GM19351 (cell line): Measurements from ENCODE around the gene SUSD4.

Source experiments
- ATAC-seq: cut with Tn5 transposase; IDR thresholded peaks from one replicate; pipeline ENCODE4 v1.9.1; 2021; ENCODE audit warnings: mild to moderate bottlenecking, moderate library complexity; ENCODE audit not compliant: unreplicated experiment

Gene SUSD4

DNA sequence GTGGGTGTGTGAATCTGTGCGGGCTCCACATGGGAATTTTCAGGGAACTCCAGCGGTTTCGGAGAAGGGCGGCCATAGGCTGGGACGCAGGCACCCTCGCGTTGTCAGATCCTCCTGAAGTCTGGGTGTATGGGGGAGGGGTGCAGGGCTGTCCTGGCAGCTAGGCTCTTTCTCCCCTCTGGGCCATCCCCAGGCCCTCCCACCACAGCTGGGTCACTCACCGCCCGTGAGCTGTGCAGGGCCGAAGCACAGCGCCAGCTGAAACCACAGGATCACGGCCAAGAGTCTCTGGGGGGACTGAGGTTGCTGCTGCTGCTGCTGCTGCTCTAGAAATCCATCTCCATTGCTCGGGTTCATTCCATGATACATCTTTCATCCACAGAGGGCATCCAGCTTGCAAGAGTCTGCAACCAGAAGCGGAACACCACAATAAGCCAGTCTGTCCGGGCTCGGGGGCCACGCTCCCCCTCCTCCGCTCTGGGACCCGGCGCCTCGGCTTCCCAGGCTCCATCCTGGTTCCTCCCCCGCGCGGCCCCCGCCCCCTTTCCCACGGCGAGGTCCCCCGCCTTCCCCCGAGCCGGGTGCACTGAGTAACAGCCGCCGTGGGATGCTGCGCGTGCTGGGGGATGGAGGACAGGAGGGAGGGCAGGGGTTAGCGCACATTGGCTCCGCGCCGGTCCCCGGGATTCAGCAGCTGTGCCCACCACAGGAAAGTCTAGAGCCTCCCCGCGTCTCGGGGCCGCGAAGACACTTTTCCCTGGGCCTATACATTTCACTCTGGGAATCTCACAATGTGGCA lies 720 bp downstream of the SUSD4 start:
- ATAC-seq: no peak

DNA sequence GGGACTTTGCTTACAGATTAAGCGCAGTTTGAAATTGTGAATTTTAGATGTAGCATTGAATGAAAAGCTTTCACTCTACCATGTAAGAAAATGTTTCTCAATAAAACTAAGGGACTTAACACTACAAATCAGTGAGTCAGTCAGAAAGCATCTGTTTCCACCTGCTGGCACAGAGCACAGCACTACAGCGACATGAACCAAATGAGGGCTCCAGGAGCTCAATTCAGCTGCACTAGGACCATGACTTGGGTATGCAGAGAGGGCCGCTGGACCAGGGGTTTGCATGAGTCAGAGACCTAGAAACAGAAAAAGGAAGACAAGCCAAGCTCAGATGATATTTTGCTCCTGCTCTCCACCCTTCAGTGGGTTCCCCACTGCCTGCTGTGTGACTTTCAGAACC lies 5.2 kb downstream of the SUSD4 start:
- ATAC-seq: no peak

DNA sequence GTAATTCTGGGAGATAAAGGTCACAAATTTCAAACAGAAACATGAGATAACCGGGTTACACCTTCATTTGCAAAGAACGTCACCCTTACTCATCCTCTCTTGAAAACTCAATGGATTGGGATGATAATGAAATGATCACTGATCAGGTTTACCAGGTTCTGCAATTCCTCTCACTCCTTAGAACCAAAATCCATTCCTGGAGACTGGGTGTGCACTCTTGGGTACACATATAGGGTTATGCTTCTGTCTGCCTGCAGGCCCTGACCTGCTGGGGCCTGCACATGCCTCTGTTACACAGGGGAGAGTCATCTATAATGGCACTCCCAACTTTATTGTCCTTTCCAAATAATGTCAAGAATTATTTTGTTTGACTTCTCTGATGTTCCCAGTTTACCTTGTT lies 8.3 kb downstream of the SUSD4 start:
- no peak for ATAC-seq

DNA sequence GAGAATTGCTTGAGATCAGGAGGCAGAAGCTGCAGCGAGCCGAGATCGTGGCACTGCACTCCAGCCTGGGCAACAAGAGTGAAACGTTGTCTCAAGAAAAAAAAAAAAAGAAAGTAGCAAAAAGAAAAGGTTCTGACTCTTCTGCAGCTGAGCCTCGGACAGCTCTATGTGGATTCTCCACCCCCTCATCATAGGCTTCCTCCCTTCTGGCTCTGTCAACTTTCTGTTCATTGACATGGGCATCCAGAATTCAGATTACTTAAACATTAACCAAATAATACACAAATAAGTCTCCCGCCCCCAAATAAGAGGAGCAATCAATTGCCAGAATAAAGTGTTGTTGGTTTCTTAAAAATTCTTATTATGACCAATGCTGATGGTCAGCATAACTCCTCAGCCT lies 10.0 kb downstream of the SUSD4 start:
- ATAC-seq: no peak

DNA sequence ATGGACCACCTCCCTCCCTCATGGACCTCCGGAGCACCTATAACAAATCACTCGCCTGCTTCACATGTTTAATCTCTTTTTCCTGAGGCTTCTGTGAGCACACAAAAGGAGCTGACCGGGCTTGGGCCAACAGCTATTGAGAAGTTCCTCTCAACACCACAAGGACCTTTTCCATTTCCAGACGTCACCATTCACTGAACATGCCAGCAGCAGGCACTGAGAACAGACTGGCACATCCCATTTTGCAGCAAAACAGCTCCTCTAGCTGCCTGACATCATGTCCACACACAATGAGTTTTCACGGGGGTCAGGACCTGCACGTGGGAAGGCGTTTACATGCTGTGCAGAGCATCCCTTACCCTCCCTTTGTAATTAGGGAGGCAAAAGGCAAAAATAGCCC lies 11.0 kb downstream of the SUSD4 start:
- ATAC-seq: no peak

DNA sequence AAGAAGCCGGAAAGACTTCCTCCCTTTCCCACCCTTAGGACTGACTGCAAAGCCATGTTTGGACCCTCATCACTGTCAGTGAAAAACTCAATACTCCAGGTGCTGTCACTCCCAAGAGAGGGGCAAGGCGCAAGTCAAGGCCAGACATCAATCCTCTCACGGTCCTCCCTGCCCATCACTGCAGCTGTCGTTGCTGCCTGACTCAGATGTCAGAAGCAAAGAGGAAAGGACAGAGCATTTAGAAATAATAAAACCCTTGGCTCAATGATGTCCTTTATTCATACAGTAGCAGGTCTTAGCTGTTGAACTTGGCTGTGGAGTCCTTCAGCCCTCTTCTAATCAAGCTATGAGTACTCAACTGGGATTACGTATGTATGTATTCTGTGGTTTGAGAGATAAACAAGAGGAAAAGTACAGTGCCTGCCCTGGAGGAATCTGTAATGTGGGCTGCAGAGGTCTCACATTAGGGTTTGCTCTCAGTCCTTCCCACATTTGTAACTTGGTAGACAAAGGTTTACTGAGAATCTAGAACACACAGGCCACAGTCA lies 13.5 kb downstream of the SUSD4 start:
- ATAC-seq: no peak

DNA sequence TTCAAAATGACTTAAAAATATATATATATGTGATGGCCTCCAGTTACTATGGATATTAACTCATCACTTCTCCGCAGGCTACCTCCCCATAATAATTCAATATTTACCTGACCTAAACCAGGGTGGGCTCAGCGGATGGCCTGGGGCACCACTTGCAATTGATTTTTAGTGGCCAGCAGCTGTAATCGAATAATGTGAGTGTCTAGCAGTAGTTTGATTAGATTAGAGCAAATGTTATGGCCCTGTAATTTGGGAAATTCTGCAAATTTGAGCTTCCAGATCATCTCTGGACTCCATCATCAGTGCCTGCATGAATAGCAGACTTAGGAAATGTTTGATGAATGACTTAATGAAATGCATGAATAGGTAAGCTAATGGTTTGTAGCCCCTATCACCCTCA lies 14.7 kb downstream of the SUSD4 start:
- ATAC-seq: no peak

DNA sequence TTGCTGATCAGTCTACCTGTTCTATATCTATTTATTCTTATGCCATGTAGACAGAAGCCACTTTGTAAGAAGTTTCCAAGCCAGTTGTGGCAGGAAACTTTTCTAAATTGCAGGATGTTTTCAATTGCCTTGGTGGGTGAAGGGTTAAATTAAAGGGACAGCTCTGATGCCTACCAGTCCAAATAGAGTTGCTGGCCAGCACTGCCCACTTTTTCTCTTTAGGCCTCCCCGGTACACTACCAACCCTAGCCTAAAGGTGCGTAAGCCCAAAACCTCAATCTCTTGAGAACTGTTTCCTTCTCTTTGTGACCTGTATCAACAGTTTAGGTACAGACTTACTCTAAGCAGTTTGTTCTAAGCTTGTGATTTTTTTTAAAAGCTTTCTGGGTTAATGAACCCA lies 15.5 kb downstream of the SUSD4 start:
- no peak for ATAC-seq

DNA sequence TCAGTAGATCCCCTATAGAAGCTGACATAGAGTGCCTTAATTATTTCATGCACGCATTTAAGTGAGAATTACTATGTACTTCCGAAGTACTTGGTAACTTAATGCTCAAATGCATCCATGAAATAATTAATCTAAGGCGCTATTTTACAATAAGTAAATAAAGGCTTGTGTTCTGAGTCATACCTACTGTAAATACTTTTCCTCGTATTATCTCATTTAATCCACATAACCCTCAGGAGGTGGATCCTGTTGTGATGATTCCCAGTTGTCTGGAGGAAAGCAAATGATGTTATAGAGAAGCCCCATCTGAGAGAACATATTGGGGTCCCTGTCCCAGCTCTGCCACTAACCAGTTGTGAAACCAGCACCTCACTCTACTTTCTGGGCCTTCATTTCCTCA lies 16.4 kb downstream of the SUSD4 start:
- no peak for ATAC-seq

DNA sequence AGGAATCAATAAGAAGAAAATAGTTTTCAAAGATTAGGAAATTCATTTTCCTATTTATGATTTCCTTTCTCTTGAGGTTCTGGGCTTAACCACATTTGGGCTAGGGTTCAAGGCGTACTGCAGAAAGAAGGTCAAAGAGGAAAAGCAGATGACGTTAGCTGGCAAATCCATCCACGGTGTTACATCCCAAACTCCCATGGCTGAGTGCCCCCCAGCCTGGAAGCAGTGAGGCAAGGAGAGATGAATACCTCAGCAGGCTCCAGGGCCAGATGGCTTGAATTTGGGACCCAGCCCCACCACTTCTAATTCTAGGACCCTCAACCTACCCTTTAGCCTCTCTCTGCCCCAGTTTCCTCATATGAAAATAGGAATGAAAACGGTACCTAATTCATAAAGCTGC lies 17.7 kb downstream of the SUSD4 start:
- no peak for ATAC-seq

DNA sequence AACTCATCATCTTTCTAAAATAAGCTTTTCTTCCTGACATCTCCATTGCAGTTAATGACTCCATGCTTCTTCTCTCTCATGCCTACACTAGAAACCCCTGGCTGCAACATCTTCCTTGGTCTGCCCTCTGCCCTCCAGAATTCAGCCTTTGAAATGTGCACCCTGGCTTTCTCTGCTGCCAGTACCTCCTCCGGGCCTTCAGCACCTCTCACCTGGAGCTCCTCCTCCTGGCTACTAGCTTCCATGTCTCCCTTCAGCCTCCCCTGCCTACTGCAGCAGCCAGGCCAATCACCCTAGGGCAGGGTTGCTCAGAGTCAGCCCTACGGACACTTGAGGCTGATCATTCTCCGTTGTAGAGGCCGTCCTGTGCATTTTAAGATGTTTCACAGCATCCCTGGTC lies 18.3 kb downstream of the SUSD4 start:
- ATAC-seq: no peak

DNA sequence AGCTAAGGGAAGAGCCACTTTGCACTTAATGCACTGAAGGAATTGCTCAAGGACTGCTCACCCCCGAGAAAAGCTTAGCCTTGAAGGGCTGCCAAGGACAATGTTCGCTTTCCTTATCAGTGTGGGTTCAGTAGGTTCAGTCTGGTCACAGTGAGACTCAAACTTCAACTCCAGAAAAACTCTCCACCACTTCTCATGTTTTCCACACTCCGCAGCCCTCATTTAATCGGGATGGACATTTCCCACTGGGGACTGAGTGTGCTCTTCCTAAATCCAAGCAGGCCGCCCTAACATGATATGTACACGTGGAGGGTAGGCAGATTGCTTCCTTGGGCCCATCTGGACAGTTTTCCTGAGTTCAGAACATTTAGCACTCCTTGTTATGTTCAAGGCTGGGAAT lies 19.5 kb downstream of the SUSD4 start:
- no peak for ATAC-seq

DNA sequence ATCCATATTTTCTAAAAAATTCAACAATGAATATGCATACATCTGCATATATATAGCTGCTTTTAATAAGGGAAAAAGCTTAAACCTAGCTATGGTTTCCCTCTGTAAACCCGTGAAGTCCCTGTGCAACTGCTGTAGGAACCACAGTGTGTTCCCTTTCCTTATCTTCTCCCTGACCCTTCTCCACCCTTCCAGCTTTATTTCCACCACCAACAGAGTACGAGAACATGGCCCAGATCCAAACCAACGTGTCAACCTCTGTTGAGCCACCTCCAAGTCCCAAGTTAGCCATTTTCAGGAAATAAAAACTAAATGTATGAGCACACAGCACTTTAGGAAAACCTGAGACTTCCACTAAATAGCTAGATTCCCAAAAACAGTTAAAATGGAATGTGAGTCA lies 20.3 kb downstream of the SUSD4 start:
- ATAC-seq: no peak

DNA sequence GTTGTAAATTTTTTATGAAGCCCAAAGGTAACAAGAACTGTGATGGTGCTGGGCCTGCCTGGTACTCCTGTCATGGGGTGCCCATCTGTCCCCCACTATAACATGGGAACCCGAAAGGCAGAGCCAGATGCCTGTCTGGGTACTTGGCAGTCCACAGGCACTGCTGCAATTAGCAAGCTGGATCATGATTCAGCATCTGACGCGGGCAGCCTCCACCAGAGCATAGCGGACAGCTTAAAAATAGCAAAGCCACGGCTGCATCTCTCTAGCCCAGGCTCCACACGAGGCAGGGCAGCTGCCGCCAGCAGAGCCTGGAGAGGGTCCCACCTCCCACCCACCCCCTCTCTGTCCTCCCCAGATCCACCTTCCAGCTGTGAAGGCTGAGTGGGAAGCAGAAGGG lies 22.9 kb downstream of the SUSD4 start:
- no peak for ATAC-seq

DNA sequence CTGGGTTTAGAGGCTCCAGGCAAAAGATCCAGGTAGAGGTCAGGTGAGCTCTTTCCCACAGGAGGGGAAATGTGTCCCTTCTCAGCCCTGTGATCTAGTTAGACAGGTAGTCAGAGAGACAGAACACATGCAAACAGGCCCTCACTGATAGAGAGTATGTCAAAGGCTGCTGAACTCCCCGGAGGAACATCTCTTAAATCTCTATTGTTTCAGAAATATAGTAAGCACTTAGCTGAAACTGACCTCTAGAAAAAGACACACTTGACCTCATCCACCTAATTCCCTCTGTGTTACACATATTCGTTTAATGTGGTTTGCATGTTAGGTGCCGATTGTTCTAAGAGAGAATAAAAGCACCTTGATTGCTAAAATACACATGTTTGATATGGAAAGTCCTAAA lies 23.3 kb downstream of the SUSD4 start:
- no peak for ATAC-seq

DNA sequence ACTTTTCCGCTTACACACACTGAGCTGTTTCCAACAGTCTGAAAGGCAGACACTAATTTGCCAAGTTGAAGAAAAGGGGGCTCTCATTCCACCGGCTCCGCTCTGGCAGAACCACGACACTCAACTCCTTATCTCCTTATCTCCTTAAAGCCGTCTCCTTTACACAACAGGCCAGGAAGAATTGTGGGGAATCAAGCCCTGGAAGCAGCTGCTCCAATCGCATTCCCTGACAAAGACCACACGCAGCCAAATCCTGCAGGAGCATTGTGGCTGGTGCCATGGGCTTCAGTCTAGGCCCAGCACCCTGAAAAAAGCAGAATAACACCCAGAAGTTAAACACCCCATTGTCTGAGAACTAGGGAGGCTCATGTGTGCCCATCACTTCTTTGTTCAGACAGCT lies 24.1 kb downstream of the SUSD4 start:
- no peak for ATAC-seq

DNA sequence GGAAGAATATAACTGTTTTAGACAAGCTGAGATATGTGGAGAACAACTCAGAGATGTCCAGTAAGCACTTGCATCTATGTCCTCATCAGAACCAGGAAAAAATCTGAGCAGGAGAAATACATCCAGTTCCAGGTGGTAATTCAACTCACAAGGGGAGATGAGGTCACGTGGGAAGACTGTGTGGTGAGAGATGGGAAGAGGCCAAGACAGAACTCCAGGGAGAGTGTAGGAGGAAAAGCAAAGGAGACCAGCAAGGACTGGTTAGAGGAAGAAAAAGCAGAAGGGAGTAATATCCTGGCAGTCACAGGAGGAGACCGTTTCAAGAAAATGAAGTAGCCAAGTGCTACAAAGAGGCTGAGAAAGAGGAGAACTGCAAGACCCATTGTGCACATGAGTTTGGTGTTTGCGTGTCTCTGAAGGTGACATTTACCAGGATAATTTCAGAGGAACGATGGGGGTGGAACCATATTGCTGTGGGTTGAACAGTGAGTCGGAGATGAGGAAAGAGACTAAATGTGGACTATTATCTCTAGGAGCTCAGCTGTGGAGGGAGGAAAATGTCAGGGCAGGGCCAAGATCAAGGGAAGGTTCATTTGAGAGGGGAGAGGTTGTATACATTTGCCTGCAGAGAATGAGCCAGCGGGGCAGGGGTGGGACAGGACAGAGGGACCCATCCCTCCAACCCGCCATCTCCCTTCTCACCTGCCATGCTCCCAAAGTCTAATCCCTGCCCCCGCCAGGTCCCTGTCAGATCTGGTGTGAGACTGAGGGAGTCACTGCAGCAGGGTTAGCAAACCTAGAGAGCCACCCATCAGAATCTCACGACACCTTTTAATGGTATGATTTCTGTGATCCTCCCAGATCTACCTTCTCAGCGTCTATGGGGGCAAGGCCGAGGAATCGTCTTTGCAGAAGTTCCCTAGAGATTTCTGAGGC lies 24.9 kb downstream of the SUSD4 start:
- no peak for ATAC-seq

DNA sequence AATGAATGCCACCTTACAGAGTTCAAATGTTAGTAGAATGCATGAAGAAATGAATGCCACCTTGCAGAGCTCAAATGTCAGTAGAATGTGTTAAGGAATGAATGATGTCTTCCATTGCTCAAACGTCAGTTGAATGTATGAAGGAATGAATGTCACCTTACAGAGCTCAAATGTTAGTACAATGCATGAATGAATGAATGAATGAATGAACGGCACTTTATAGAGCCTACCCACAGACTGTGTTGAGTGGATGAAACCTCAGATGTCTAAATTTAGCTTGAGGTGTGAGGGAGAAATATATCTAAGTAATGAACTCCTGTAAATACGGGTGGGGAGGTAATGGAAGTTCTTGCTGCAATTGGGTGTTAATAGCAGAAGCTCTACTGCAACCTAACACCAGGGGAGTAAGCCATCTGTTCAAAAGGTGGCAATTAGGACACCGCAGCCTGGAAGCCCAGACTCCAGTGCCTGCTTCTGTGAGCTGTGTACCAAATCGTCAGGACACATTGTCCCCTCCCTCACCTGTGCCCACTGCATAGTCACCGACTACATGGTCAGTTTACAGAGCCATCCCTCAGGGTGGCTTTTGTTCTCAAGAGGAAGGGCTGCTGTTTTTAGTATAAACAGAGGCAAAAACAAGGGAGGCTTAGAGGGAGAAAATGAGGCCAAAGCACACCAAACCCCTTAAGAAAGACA lies 26.7 kb downstream of the SUSD4 start:
- no peak for ATAC-seq

DNA sequence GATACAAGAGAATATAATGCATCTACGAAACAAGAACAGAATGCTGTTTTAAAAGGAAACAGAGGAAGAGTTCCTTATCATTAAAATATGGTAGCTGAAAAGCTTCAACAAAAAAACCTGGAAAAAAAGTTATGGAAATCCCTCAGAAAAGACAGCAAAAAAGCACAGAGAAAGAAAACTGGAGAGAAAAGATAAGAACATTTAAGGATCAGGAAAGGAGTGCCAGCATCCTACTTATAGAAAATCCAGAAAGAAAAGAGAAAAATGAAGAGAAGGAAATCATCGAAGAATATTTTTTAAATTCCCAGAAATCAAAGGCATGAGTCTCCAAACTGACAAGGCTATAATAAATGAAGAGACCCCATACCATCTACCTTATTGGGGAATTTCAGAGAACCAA lies 29.8 kb downstream of the SUSD4 start:
- no peak for ATAC-seq

DNA sequence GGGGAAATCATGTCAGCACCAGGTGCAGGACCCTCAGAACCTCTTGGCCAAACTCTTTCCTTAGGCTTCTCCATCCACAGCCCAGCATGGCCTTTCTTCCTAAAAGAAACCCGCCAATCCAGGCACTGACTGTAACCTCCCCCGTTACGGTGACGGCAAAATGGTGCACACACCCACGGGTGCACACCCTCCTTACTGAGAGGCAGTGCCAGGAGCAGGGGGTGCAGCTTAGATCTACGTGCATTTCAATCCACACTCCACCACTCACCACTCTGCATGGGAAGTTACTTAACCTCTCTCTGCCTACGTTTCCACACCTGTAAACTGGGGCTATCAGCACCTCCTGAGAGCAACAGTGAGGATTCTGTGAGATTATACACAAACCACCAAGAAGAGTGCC lies 31.0 kb downstream of the SUSD4 start:
- ATAC-seq: no peak

DNA sequence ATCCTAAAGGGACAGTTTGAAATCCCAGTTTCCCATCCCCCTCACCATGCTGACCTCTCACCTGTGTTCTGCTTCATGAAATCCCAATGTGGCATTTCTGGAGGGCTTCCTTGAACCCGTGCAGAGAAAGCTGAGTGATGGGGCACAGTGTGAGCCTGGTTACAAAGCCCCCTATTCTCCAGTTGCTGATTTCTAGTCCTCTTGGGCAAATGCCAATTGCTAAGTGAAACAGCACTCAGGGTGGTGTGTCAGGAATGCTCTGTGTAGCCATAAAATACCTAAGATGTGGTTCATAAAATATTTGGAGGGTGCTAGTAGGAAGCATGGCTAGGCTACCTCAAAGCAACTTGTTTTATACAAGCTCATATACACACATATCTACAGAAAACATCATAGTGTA lies 32.0 kb downstream of the SUSD4 start:
- no peak for ATAC-seq
